ENCODE data around the gene LRRTM4. TPM values are rescaled to one million over a fixed set of nuclear protein-coding genes. Genes with fewer than 3 reads are reported as not detected.

LRRTM4 gene
- total and polyA plus RNA-seq, 2 experiments from 2014 or later: 4.5 to 15.4 TPM

GRCh38 chr2:77566131-77566530 lies 44.0 kb upstream of the LRRTM4 start (continued):
- TF ChIP-seq, protein P1, sequence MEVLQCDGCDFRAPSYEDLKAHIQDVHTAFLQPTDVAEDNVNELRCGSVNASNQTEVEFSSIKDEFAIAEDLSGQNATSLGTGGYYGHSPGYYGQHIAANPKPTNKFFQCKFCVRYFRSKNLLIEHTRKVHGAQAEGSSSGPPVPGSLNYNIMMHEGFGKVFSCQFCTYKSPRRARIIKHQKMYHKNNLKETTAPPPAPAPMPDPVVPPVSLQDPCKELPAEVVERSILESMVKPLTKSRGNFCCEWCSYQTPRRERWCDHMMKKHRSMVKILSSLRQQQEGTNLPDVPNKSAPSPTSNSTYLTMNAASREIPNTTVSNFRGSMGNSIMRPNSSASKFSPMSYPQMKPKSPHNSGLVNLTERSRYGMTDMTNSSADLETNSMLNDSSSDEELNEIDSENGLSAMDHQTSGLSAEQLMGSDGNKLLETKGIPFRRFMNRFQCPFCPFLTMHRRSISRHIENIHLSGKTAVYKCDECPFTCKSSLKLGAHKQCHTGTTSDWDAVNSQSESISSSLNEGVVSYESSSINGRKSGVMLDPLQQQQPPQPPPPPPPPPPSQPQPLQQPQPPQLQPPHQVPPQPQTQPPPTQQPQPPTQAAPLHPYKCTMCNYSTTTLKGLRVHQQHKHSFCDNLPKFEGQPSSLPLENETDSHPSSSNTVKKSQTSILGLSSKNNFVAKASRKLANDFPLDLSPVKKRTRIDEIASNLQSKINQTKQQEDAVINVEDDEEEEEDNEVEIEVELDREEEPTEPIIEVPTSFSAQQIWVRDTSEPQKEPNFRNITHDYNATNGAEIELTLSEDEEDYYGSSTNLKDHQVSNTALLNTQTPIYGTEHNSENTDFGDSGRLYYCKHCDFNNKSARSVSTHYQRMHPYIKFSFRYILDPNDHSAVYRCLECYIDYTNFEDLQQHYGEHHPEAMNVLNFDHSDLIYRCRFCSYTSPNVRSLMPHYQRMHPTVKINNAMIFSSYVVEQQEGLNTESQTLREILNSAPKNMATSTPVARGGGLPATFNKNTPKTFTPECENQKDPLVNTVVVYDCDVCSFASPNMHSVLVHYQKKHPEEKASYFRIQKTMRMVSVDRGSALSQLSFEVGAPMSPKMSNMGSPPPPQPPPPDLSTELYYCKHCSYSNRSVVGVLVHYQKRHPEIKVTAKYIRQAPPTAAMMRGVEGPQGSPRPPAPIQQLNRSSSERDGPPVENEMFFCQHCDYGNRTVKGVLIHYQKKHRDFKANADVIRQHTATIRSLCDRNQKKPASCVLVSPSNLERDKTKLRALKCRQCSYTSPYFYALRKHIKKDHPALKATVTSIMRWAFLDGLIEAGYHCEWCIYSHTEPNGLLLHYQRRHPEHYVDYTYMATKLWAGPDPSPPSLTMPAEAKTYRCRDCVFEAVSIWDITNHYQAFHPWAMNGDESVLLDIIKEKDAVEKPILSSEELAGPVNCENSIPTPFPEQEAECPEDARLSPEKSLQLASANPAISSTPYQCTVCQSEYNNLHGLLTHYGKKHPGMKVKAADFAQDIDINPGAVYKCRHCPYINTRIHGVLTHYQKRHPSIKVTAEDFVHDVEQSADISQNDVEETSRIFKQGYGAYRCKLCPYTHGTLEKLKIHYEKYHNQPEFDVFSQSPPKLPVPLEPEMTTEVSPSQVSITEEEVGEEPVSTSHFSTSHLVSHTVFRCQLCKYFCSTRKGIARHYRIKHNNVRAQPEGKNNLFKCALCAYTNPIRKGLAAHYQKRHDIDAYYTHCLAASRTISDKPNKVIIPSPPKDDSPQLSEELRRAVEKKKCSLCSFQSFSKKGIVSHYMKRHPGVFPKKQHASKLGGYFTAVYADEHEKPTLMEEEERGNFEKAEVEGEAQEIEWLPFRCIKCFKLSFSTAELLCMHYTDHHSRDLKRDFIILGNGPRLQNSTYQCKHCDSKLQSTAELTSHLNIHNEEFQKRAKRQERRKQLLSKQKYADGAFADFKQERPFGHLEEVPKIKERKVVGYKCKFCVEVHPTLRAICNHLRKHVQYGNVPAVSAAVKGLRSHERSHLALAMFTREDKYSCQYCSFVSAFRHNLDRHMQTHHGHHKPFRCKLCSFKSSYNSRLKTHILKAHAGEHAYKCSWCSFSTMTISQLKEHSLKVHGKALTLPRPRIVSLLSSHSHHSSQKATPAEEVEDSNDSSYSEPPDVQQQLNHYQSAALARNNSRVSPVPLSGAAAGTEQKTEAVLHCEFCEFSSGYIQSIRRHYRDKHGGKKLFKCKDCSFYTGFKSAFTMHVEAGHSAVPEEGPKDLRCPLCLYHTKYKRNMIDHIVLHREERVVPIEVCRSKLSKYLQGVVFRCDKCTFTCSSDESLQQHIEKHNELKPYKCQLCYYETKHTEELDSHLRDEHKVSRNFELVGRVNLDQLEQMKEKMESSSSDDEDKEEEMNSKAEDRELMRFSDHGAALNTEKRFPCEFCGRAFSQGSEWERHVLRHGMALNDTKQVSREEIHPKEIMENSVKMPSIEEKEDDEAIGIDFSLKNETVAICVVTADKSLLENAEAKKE (CRISPR knock-in tag; IDR thresholded peaks at IDR 0.05): no peak
- TF ChIP-seq ZNF114 (CRISPR knock-in tag; IDR thresholded peaks at IDR 0.05): no peak
- TF ChIP-seq CREB1 (CRISPR knock-in tag; IDR thresholded peaks at IDR 0.05; ENCODE audit: low read depth): no peak
- TF ChIP-seq ZNF331 (CRISPR knock-in tag; IDR thresholded peaks at IDR 0.05; ENCODE audit: low read depth): no peak
- TF ChIP-seq CTCF (conservative IDR thresholded peaks at IDR 0.05; ENCODE audit: low read depth in 2 of 2): no peak
- no peak for TF ChIP-seq STAT1 (IDR thresholded peaks at IDR 0.05; ENCODE audit: unreplicated experiment)
- TF ChIP-seq JUNB (IDR thresholded peaks at IDR 0.05; ENCODE audit: unreplicated experiment): no peak
- TF ChIP-seq NANOG (IDR thresholded peaks at IDR 0.05; ENCODE audit: borderline replicate concordance): no peak

DNA sequence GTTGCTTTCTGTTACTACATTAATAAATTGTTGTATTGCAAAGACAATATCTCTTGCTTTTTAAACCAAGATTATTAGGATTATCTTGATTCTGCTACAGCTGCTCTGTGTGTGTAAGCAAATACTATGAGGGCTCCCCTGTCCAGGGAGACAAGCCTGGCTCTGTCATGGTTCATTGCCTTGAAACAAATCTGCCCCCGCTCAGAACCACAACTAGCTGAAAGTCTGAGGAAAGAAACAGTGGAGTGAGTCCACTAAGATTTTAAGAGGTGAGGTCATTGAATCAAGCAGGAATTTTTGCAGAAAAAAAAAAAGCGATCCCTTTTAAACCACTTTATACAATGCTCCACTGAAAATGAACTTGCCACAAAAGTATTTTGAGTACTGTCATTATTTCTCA lies 30.8 kb upstream of the LRRTM4 start:
- H3K36me3 Mint-ChIP-seq (ENCODE audit: low read depth): peaks cover 11% of the 10 kb centered on the region
- no peak for DNase-seq (ENCODE audit: low spot score)
- Histone ChIP-seq H3K4me1 (ENCODE audit: insufficient read depth) (peaks cover 12% of the 10 kb centered on the region), H3K36me3 (ENCODE audit: insufficient read depth) (no peaks in the 10 kb centered on the region), H2AFZ (no peak overlapping the region), H4K20me1 (replicated peaks; ENCODE audit: insufficient read depth) (no peaks in the 10 kb centered on the region), H3K27me3 (ENCODE audit: insufficient read depth) (no peaks in the 10 kb centered on the region), H3K4me2 (no peak overlapping the region), H3K4me3 (no peak overlapping the region), H3F3A (replicated peaks; ENCODE audit: low read depth) (no peaks in the 10 kb centered on the region), H3K27ac (ENCODE audit: low read depth) (no peak overlapping the region), H3K9me2 (ENCODE audit: insufficient read depth) (no peaks in the 10 kb centered on the region; the same call in 1 of the 2 replicates), H3K79me2 (replicated peaks; ENCODE audit: insufficient read depth) (no peaks in the 10 kb centered on the region)
- no peak overlapping the region for H3K27ac Mint-ChIP-seq
- H3K9me3 Mint-ChIP-seq: peaks cover 8% of the 10 kb centered on the region
- H3K4me1 Mint-ChIP-seq: peaks cover 5% of the 10 kb centered on the region; the same call in 1 of the 3 replicates
- H3K4me3 Mint-ChIP-seq: no peak overlapping the region
- H3K27me3 Mint-ChIP-seq (ENCODE audit: insufficient read depth, low read depth, poor library complexity): peaks cover 1% of the 10 kb centered on the region
- no peak for ATAC-seq
- no peak for TF ChIP-seq CREB1 (CRISPR knock-in tag; IDR thresholded peaks at IDR 0.05; ENCODE audit: low read depth)
- TF ChIP-seq, protein P1 (CRISPR knock-in tag; IDR thresholded peaks at IDR 0.05): no peak
- TF ChIP-seq EZH2phosphoT487 (IDR thresholded peaks at IDR 0.05; ENCODE audit: unreplicated experiment): no peak
